Karpas-422 (cell line): ENCODE data around the gene RRP9. TPM values are rescaled to one million over a fixed set of nuclear protein-coding genes. Genes with fewer than 3 reads are reported as not detected.
"Not testable (repeated sequence)": the region's sequence is repeated elsewhere in the genome, so short reads cannot be mapped to it uniquely, and the experiment has no call there.

ENCODE experiments used
- DNase-seq: peaks from one replicate; pipeline ENCODE4 v3.0.0-alpha.2; 2015
- H2AFZ ChIP-seq: fragments of 200-600 bp; sonication (generic); 2 replicates; pipeline ENCODE4 v1.6.1; 2014; ENCODE audit warnings: antibody characterized with exemption, low read length, mixed read lengths
- H3K27ac ChIP-seq: fragments of 200-600 bp; sonication (generic); 2 replicates; pipeline ENCODE4 v1.5.1; 2014; ENCODE audit warnings: mild to moderate bottlenecking, low read length, moderate library complexity
- H3K27me3 ChIP-seq: fragments of 200-600 bp; sonication (generic); 2 replicates; pipeline ENCODE4 v1.6.1; 2014; ENCODE audit warnings: low read length, mixed read lengths
- H3K36me3 ChIP-seq: fragments of 200-600 bp; sonication (generic); 2 replicates; pipeline ENCODE4 v1.6.1; 2014; ENCODE audit warnings: low read length, mixed read lengths; ENCODE audit not compliant: insufficient read depth
- H3K4me1 ChIP-seq: fragments of 200-600 bp; sonication (generic); 2 replicates; pipeline ENCODE4 v1.6.1; 2014; ENCODE audit warnings: mild to moderate bottlenecking, low read length, mixed read lengths
- H3K4me2 ChIP-seq: fragments of 200-600 bp; sonication (generic); 2 replicates; pipeline ENCODE4 v1.6.1; 2014; ENCODE audit warnings: low read length, low read depth, mild to moderate bottlenecking; ENCODE audit not compliant: poor library complexity, severe bottlenecking
- H3K4me3 ChIP-seq: fragments of 200-600 bp; sonication (generic); 2 replicates; pipeline ENCODE4 v1.5.1; 2014; ENCODE audit warnings: mild to moderate bottlenecking, antibody characterized with exemption, low read length, mixed read lengths
- H3K79me2 ChIP-seq: fragments of 200-600 bp; sonication (generic); 2 replicates; pipeline ENCODE4 v1.6.1; 2014; ENCODE audit warnings: mild to moderate bottlenecking, low read length, mixed read lengths
- H3K9ac ChIP-seq: fragments of 200-600 bp; sonication (generic); 2 replicates; pipeline ENCODE4 v1.6.0; 2014; ENCODE audit warnings: low read length
- H3K9me2 ChIP-seq: fragments of 200-600 bp; sonication (generic), shearing (Covaris generic); replicated peaks from 2 replicates; pipeline ENCODE4 v1.6.0; 2014; ENCODE audit warnings: mild to moderate bottlenecking, low read length, moderate library complexity; ENCODE audit not compliant: insufficient read depth
- H3K9me3 ChIP-seq: fragments of 300-700, 200-600 bp; sonication (generic); 2 replicates; pipeline ENCODE4 v1.6.1; 2014; ENCODE audit warnings: low read length, mixed read lengths
- H4K20me1 ChIP-seq: fragments of 200-600 bp; sonication (generic); 2 replicates; pipeline ENCODE4 v1.6.1; 2014; ENCODE audit warnings: mild to moderate bottlenecking, antibody characterized with exemption, low read length, low read depth; ENCODE audit not compliant: insufficient read depth
- total RNA-seq: library from RNA; depleted of rRNA; stranded (reverse); fragments of >200 nt; shearing (Covaris generic); gene quantifications from 2 replicates; pipeline ENCODE4 v1.2.3, GENCODE V29; 2014; ENCODE audit warnings: low replicate concordance

RRP9 gene
- total RNA-seq, 1 experiment from 2014 or later, result 15.1 TPM

DNA sequence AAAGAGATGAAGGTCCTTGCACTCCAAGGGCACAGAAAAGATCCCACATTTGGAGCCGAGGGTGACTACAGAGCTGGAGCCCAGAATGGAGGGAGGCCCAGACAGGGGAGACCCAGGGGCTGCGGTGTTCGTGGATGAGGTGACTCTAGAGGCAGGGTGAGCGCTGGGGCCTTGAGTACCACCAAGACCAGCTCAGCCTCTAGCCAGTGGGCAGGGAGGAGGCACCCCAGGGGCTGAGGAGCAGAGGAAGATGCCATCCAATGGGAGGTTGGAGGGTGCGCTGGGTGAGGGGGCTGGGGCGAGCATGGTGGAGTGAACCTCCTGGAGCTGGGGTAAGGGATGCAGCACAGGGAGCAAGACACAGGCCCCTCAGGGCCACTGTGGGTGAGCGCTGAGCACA, 13.3 kb downstream of the RRP9 start:
- no peaks in the 10 kb centered on the region for H3K27me3 ChIP-seq
- H3K9ac ChIP-seq, result no peak overlapping the region
- no peak overlapping the region for H3K4me3 ChIP-seq
- no peak for DNase-seq
- no peak overlapping the region for H2AFZ ChIP-seq
- no peaks in the 10 kb centered on the region for H3K79me2 ChIP-seq
- H3K9me3 ChIP-seq, result no peaks in the 10 kb centered on the region
- H3K4me2 ChIP-seq, result no peak overlapping the region
- no peaks in the 10 kb centered on the region for H3K36me3 ChIP-seq
- no peaks in the 10 kb centered on the region for H3K4me1 ChIP-seq
- no peak overlapping the region for H3K27ac ChIP-seq
- no peaks in the 10 kb centered on the region for H3K9me2 ChIP-seq
- no peaks in the 10 kb centered on the region for H4K20me1 ChIP-seq

GRCh38 chr3:51927061-51927977, 14.4 kb downstream of the RRP9 start:
- Histone ChIP-seq H3K27ac (no peak overlapping the region), H3K4me2 (no peak overlapping the region), H3K4me1 (no peaks in the 10 kb centered on the region), H3K4me3 (no peak overlapping the region), H4K20me1 (no peaks in the 10 kb centered on the region), H3K9ac (no peak overlapping the region), H3K9me2 (no peaks in the 10 kb centered on the region), H3K9me3 (no peaks in the 10 kb centered on the region), H3K36me3 (no peaks in the 10 kb centered on the region), H2AFZ (no peak overlapping the region), H3K27me3 (no peaks in the 10 kb centered on the region), H3K79me2 (no peaks in the 10 kb centered on the region)
- no peak for DNase-seq

DNA sequence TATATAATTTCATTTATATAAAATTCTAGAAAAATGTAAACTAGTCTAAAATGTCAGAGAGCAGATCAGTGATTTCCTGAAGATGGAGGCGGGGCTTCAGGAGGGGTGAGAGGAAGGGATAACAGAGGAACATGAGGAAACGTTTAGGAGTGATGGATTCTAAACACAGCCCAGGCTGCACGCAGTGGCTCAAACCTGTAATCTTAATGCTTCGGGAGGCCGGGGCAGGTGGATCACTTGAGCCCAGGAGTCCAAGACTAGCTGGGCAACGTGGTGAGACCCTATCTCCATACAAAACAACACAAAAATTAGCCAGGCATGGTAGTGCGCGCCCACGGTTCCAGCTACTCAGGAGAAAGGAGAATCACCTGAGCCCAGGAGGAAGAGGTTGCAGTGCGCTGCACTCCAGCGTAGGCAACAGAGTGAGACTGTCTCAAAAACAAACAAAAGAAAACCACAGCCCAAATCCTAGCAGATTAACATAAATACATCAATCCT, 20.6 kb downstream of the RRP9 start:
- H3K9ac ChIP-seq, result no peak overlapping the region
- no peak overlapping the region for H3K4me2 ChIP-seq
- no peak overlapping the region for H2AFZ ChIP-seq
- no peak overlapping the region for H3K4me3 ChIP-seq
- H3K4me1 ChIP-seq, result no peaks in the 10 kb centered on the region
- H3K27ac ChIP-seq, result no peak overlapping the region
- H3K9me2 ChIP-seq, result no peaks in the 10 kb centered on the region
- no peaks in the 10 kb centered on the region for H3K27me3 ChIP-seq
- DNase-seq, result no peak
- no peaks in the 10 kb centered on the region for H3K79me2 ChIP-seq
- H3K9me3 ChIP-seq, result no peaks in the 10 kb centered on the region
- no peaks in the 10 kb centered on the region for H3K36me3 ChIP-seq
- no peaks in the 10 kb centered on the region for H4K20me1 ChIP-seq

DNA sequence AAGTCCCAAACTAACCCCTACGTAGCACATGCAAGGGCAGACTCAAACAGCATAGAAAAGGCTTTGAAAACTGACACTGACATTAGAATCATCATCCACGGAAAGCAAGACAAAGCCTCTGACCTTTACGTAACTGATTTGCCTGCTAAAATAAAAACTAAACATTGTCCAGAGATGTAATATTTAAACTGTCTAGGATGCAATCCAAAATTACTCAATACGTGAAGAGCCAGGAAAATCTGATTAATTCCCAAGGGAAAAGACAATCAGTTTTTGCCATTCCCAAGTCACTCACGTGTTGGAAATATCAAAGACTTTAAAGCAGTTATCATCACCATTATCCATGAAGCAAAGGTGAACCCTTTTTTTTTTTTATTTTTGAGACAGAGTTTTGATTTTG, 25.3 kb downstream of the RRP9 start:
- Histone ChIP-seq H3K9me3 (no peaks in the 10 kb centered on the region), H3K4me3 (no peak overlapping the region), H2AFZ (no peak overlapping the region), H4K20me1 (no peaks in the 10 kb centered on the region), H3K27me3 (no peaks in the 10 kb centered on the region), H3K36me3 (no peaks in the 10 kb centered on the region), H3K27ac (no peak overlapping the region), H3K4me1 (no peaks in the 10 kb centered on the region), H3K79me2 (no peaks in the 10 kb centered on the region), H3K9ac (no peak overlapping the region), H3K9me2 (no peaks in the 10 kb centered on the region), H3K4me2 (no peak overlapping the region)
- no peak for DNase-seq

DNA sequence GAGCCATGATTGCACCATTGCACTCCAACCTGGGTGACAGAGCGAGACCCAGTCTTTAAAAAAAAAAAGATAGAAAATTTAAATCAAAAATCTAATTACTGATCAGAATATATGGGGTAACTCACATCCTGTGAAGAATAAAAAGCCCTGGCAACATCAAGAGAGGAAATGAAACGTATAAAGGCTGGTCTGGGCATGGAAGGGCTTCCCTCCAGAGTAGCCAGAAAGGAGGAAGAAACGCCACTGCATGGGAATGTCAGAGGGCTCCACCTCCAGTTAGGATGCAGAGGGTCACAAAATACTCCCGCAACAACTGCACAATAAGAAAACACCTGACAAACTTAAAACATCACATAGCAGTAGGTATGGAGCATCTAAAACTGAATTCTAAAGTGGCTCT, 33.7 kb downstream of the RRP9 start:
- Histone ChIP-seq H3K4me3 (no peak overlapping the region), H3K9ac (no peak overlapping the region)

GRCh38 chr3:51904034-51904823, 37.5 kb downstream of the RRP9 start:
- Histone ChIP-seq H3K9me3 (no peaks in the 10 kb centered on the region), H2AFZ (no peak overlapping the region), H3K9me2 (no peaks in the 10 kb centered on the region), H3K9ac (no peak overlapping the region), H3K4me1 (no peaks in the 10 kb centered on the region), H3K27me3 (no peaks in the 10 kb centered on the region), H4K20me1 (no peaks in the 10 kb centered on the region), H3K4me3 (no peak overlapping the region), H3K27ac (no peak overlapping the region), H3K79me2 (no peaks in the 10 kb centered on the region), H3K4me2 (no peak overlapping the region), H3K36me3 (no peaks in the 10 kb centered on the region)
- no peak for DNase-seq

More for the DNA sequence above, 33.7 kb downstream of the RRP9 start:
- Histone ChIP-seq H2AFZ (no peak overlapping the region), H3K9me2 (no peaks in the 10 kb centered on the region), H3K9me3 (no peaks in the 10 kb centered on the region), H4K20me1 (no peaks in the 10 kb centered on the region), H3K36me3 (no peaks in the 10 kb centered on the region), H3K27me3 (no peaks in the 10 kb centered on the region), H3K4me2 (no peak overlapping the region), H3K27ac (no peak overlapping the region), H3K79me2 (no peaks in the 10 kb centered on the region), H3K4me1 (no peaks in the 10 kb centered on the region)
- DNase-seq, result no peak

- not testable (repeated sequence) for H3K27me3 ChIP-seq, H2AFZ ChIP-seq, H3K36me3 ChIP-seq, H3K4me2 ChIP-seq, H4K20me1 ChIP-seq, H3K9me3 ChIP-seq, H3K4me3 ChIP-seq, DNase-seq, H3K9me2 ChIP-seq, H3K79me2 ChIP-seq, H3K4me1 ChIP-seq, H3K27ac ChIP-seq, H3K9ac ChIP-seq
Observed at GRCh38 chr3:51902361-51902760, 39.3 kb downstream of the RRP9 start.

DNA sequence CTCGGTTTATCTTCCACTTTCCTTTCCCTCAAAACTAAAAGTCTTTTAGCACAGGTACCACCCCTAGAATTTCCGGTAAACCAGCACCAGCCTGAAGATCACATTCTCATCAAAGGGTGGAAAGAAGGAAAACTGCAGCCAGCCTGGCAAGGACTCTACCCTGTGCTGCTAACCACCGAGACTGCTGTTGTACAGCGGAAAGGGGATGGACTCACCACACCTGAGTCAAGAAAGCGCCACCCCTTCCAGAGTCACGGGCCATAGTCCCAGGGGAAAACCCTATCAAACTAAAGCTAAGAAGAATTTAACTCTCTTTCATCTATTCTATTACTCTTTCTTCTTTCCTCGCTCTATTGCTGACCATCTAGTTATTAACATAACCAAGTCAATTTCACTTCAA, 41.7 kb downstream of the RRP9 start:
- not testable (repeated sequence) for DNase-seq, H3K27ac ChIP-seq, H3K27me3 ChIP-seq, H3K4me2 ChIP-seq, H3K4me1 ChIP-seq, H2AFZ ChIP-seq, H4K20me1 ChIP-seq, H3K9me2 ChIP-seq, H3K9ac ChIP-seq, H3K9me3 ChIP-seq, H3K36me3 ChIP-seq, H3K79me2 ChIP-seq, H3K4me3 ChIP-seq
